ENCODE data around the gene TRPM4.

TRPM4 gene

DNA sequence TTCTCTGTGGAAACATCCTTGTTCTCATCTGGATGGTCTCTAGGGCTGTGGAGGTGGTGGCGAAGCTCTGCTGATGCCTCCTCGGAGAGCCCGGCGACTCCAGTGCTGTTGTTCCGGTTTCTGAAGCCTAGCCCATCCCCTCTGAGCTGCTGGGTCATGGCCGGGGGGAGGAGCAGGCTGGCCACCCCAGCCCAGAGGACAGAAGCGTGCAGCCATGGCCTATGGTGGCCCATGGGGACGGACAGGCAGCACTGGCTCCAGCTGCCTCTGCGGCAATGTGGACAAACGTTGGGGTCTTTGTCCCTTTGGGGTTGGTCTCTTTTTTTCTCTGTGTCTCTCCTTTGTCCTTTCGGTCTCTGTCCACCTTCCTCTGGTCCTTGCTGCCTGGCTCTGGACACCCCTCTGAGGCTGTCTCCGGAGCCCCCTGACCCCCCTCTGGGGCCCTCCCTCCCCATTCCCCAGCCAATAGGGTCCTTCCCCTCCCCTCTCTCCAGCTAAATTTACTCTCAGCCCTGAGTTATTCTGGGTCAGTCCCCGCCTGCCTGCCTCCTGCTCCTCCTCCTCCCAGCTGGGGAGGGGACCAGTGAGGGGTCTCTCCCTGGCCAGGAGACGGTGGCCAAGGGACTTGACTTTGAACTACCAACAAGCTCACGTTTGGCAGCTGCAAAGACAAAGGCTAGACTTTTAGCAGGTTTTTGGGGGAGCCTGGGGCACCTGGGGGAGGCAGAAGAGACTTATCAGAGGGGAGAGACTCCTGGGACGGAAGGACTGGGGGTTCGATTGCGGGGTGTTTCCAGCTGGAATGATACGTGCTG, 2.4 kb upstream of the TRPM4 start, which contains the start of gene HRC:
TSS of gene HRC (minus strand) at position 392 of the 815 bp plus-strand sequence. CDS start at position 233, 159 bp downstream.
- Histone ChIP-seq H3K27me3 (ENCODE audit: insufficient read depth, low read length, poor library complexity, severe bottlenecking) (no peaks in the 10 kb centered on the region), H3K9me3 (ENCODE audit: insufficient read depth, low read depth, low read length) (no peaks in the 10 kb centered on the region)

GRCh38 chr19:49155820-49156346, 1.7 kb upstream of the TRPM4 start:
- Histone ChIP-seq H3K9me2 (replicated peaks; ENCODE audit: low read depth, low read length) (no peaks in the 10 kb centered on the region), H4K20me1 (ENCODE audit: insufficient read depth, low read length, poor library complexity, severe bottlenecking) (no peaks in the 10 kb centered on the region), H3K9me3 (ENCODE audit: insufficient read depth, low read depth, low read length) (no peaks in the 10 kb centered on the region), H3K4me2 (ENCODE audit: low read depth, low read length, poor library complexity, severe bottlenecking) (no peak overlapping the region), H3K4me3 (ENCODE audit: low read length, poor library complexity, severe bottlenecking) (no peak overlapping the region), H3F3A (ENCODE audit: low read depth) (no peaks in the 10 kb centered on the region), H3K9ac (ENCODE audit: low read depth, low read length, poor library complexity, severe bottlenecking) (no peak overlapping the region), H3K79me2 (ENCODE audit: insufficient read depth, low read length) (no peaks in the 10 kb centered on the region), H2AFZ (ENCODE audit: low read length) (no peak overlapping the region), H3K4me1 (ENCODE audit: insufficient read depth, low read length, poor library complexity, severe bottlenecking) (peaks cover 9% of the 10 kb centered on the region), H3K36me3 (ENCODE audit: insufficient read depth, low read length) (no peaks in the 10 kb centered on the region), H3K27me3 (ENCODE audit: insufficient read depth, low read length, poor library complexity, severe bottlenecking) (no peaks in the 10 kb centered on the region)
- TF ChIP-seq, protein P1, sequence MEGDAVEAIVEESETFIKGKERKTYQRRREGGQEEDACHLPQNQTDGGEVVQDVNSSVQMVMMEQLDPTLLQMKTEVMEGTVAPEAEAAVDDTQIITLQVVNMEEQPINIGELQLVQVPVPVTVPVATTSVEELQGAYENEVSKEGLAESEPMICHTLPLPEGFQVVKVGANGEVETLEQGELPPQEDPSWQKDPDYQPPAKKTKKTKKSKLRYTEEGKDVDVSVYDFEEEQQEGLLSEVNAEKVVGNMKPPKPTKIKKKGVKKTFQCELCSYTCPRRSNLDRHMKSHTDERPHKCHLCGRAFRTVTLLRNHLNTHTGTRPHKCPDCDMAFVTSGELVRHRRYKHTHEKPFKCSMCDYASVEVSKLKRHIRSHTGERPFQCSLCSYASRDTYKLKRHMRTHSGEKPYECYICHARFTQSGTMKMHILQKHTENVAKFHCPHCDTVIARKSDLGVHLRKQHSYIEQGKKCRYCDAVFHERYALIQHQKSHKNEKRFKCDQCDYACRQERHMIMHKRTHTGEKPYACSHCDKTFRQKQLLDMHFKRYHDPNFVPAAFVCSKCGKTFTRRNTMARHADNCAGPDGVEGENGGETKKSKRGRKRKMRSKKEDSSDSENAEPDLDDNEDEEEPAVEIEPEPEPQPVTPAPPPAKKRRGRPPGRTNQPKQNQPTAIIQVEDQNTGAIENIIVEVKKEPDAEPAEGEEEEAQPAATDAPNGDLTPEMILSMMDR (conservative IDR thresholded peaks at IDR 0.05; ENCODE audit: low read length), result no peak
- no peak for TF ChIP-seq EZH2phosphoT487 (IDR thresholded peaks at IDR 0.05; ENCODE audit: borderline replicate concordance)

More for the DNA sequence above, 2.4 kb upstream of the TRPM4 start, which contains the start of gene HRC:
- no peaks in the 10 kb centered on the region for H3F3A ChIP-seq (ENCODE audit: low read depth)
- TF ChIP-seq EZH2phosphoT487 (IDR thresholded peaks at IDR 0.05; ENCODE audit: borderline replicate concordance), result no peak
- H3K4me3 ChIP-seq (ENCODE audit: low read length, poor library complexity, severe bottlenecking), result no peak within 1 kb of the TSS
- H3K9ac ChIP-seq (ENCODE audit: low read depth, low read length, poor library complexity, severe bottlenecking), result no peak within 1 kb of the TSS
- H3K79me2 ChIP-seq (ENCODE audit: insufficient read depth, low read length), result no peaks in the 10 kb centered on the region
- H3K36me3 ChIP-seq (ENCODE audit: insufficient read depth, low read length), result no peaks in the 10 kb centered on the region
- H4K20me1 ChIP-seq (ENCODE audit: insufficient read depth, low read length, poor library complexity, severe bottlenecking), result no peaks in the 10 kb centered on the region
- H3K4me1 ChIP-seq (ENCODE audit: insufficient read depth, low read length, poor library complexity, severe bottlenecking), result peaks cover 9% of the 10 kb centered on the region
- no peak within 1 kb of the TSS for H2AFZ ChIP-seq (ENCODE audit: low read length)
- H3K9me2 ChIP-seq (replicated peaks; ENCODE audit: low read depth, low read length), result no peaks in the 10 kb centered on the region
- H3K4me2 ChIP-seq (ENCODE audit: low read depth, low read length, poor library complexity, severe bottlenecking), result no peak within 1 kb of the TSS

- H3K9me2 ChIP-seq (replicated peaks; ENCODE audit: low read depth, low read length), result no peaks in the 10 kb centered on the region
These were observed 3.0 kb downstream of the TRPM4 start for GRCh38 chr19:49160450-49161189.

More at GRCh38 chr19:49160450-49161189, 3.0 kb downstream of the TRPM4 start:
- peaks cover 14% of the 10 kb centered on the region for H3K4me1 ChIP-seq (ENCODE audit: insufficient read depth, low read length, poor library complexity, severe bottlenecking)
- H2AFZ ChIP-seq (ENCODE audit: low read length), result no peak overlapping the region
- no peaks in the 10 kb centered on the region for H3K79me2 ChIP-seq (ENCODE audit: insufficient read depth, low read length)
- no peaks in the 10 kb centered on the region for H3F3A ChIP-seq (ENCODE audit: low read depth)
- no peaks in the 10 kb centered on the region for H3K9me3 ChIP-seq (ENCODE audit: insufficient read depth, low read depth, low read length)
- H3K27me3 ChIP-seq (ENCODE audit: insufficient read depth, low read length, poor library complexity, severe bottlenecking), result no peaks in the 10 kb centered on the region
- no peaks in the 10 kb centered on the region for H4K20me1 ChIP-seq (ENCODE audit: insufficient read depth, low read length, poor library complexity, severe bottlenecking)
- H3K4me2 ChIP-seq (ENCODE audit: low read depth, low read length, poor library complexity, severe bottlenecking), result no peak overlapping the region
- no peak overlapping the region for H3K9ac ChIP-seq (ENCODE audit: low read depth, low read length, poor library complexity, severe bottlenecking)
- H3K4me3 ChIP-seq (ENCODE audit: low read length, poor library complexity, severe bottlenecking), result no peak overlapping the region
- no peaks in the 10 kb centered on the region for H3K36me3 ChIP-seq (ENCODE audit: insufficient read depth, low read length)
- TF ChIP-seq, protein P1 (conservative IDR thresholded peaks at IDR 0.05; ENCODE audit: low read length), result no peak
- TF ChIP-seq EZH2phosphoT487 (IDR thresholded peaks at IDR 0.05; ENCODE audit: borderline replicate concordance), result no peak

All from Loucy (cell line).